Measurements from ENCODE around the gene ITGAL.

DNA sequence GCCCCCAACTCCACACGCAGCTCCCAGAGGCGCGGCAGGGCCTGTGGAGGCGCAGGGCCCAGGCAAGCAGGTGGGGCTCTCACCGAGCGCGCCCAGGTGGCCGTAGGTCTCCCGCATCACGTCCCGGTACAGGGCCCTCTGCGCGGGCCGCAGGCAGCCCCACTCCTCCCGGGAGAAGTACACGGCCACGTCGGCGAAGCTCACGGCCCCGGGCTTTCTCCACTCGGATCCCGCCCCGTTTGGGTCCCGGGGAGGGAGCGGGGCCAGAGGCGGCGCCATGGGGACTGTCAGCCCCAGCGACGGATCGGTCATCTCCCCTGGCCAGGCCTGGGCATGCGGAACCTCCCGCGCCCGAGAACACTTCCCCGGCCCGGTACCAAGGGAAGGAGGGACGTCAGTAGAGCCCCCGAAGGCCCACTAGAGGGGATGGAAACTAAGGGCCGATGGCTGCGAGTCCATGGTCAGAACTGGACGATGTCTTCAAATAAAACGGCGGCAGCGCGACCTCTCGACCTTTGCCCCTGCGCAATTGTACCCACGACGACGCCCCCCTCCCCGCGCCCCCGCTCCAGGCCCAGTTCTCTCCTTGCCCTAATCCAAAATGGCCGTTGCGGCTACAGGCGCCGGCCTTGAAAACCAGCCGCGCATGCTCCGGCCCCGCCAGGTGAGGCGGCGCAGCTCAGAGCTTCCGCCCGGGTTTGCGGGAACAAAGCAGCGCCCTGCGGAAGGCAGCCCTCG lies 62.0 kb downstream of the ITGAL start, which contains the start of gene ZNF747:
- TF ChIP-seq, protein P1, sequence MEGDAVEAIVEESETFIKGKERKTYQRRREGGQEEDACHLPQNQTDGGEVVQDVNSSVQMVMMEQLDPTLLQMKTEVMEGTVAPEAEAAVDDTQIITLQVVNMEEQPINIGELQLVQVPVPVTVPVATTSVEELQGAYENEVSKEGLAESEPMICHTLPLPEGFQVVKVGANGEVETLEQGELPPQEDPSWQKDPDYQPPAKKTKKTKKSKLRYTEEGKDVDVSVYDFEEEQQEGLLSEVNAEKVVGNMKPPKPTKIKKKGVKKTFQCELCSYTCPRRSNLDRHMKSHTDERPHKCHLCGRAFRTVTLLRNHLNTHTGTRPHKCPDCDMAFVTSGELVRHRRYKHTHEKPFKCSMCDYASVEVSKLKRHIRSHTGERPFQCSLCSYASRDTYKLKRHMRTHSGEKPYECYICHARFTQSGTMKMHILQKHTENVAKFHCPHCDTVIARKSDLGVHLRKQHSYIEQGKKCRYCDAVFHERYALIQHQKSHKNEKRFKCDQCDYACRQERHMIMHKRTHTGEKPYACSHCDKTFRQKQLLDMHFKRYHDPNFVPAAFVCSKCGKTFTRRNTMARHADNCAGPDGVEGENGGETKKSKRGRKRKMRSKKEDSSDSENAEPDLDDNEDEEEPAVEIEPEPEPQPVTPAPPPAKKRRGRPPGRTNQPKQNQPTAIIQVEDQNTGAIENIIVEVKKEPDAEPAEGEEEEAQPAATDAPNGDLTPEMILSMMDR (IDR thresholded peaks at IDR 0.05; ENCODE audit: low read length): no peak
- TF ChIP-seq EZH2 (IDR thresholded peaks at IDR 0.05; ENCODE audit: borderline replicate concordance, low read length): no peak
